ENCODE measurements around the gene KIF5C. TPM values are rescaled to one million over a fixed set of nuclear protein-coding genes. Genes with fewer than 3 reads are reported as not detected.

Gene KIF5C
- total RNA-seq, 2 experiments from 2014 or later = 8.1 to 22.2 TPM

DNA sequence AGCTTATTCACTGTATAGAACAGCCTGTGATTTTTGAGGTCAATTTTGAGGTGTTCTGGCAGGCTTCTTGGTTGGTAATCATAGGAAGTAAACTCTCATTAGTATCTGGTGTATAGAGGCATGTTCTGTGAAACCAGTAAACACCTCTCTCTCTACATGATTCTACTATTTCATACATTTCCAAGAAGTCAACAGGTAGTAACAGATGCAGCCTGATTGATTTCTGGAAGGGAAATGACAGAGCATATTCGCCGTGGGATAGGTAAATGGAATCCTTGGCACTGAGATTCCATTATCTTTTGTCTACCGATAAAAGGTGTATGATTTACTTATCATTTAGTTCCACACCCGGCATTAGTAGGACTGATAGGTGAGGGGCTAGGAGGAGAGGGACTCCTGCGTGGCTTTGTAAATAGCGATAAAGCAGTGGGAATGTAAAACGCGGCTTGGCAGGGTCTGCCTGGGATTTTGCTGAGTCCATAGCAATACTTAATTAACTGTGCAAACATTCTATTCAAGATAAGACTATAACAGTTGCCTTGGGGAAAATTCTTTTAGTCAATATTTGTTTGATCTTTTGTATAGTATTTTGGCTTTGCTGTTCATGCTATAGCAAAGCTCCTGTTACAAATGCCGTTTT, 195.8 kb downstream of the KIF5C start:
- DNase-seq (ENCODE audit: low spot score) = no peak
- H3K9me3 ChIP-seq (ENCODE audit: low read length) = no peaks in the 10 kb centered on the region
- no TSS peak for BruUV-seq (replicated peaks)
- POLR2A ChIA-PET = interaction anchor here (0.6 kb wide), 1 partner anchor 487 kb away, joined by 3 read pairs; no protein-coding TSS in a partner anchor
- no peaks in the 10 kb centered on the region for H3K79me2 ChIP-seq (ENCODE audit: insufficient read depth, low read depth, low read length)
- H3K4me3 ChIP-seq (ENCODE audit: low read depth, low read length, poor library complexity, severe bottlenecking) = no peak overlapping the region
- H3K4me2 ChIP-seq (ENCODE audit: low read length) = no peak overlapping the region
- no peaks in the 10 kb centered on the region for H3K36me3 ChIP-seq (ENCODE audit: insufficient read depth, low read length)
- H2AFZ ChIP-seq (ENCODE audit: low read length) = no peak overlapping the region
- TF ChIP-seq, protein P1, sequence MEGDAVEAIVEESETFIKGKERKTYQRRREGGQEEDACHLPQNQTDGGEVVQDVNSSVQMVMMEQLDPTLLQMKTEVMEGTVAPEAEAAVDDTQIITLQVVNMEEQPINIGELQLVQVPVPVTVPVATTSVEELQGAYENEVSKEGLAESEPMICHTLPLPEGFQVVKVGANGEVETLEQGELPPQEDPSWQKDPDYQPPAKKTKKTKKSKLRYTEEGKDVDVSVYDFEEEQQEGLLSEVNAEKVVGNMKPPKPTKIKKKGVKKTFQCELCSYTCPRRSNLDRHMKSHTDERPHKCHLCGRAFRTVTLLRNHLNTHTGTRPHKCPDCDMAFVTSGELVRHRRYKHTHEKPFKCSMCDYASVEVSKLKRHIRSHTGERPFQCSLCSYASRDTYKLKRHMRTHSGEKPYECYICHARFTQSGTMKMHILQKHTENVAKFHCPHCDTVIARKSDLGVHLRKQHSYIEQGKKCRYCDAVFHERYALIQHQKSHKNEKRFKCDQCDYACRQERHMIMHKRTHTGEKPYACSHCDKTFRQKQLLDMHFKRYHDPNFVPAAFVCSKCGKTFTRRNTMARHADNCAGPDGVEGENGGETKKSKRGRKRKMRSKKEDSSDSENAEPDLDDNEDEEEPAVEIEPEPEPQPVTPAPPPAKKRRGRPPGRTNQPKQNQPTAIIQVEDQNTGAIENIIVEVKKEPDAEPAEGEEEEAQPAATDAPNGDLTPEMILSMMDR (conservative IDR thresholded peaks at IDR 0.05; ENCODE audit: low read length) = no peak
- TF ChIP-seq EZH2phosphoT487 (IDR thresholded peaks at IDR 0.05; ENCODE audit: borderline replicate concordance, low read depth, low read length) = no peak
- intact Hi-C loops (cut with micrococcal nuclease; ENCODE audit: unreplicated experiment) = no loop called here
- CTCF ChIA-PET (ENCODE audit: unreplicated experiment) = no interaction called here
- no peaks in the 10 kb centered on the region for H3K4me1 ChIP-seq (ENCODE audit: insufficient read depth, low read length, poor library complexity, severe bottlenecking)
- no peaks in the 10 kb centered on the region for H4K20me1 ChIP-seq (ENCODE audit: insufficient read depth, low read length)
- no peaks in the 10 kb centered on the region for H3K9me2 ChIP-seq (ENCODE audit: insufficient read depth, low read length)
- H3K27ac ChIP-seq (ENCODE audit: low read depth, low read length, poor library complexity, severe bottlenecking) = no peak overlapping the region

DNA sequence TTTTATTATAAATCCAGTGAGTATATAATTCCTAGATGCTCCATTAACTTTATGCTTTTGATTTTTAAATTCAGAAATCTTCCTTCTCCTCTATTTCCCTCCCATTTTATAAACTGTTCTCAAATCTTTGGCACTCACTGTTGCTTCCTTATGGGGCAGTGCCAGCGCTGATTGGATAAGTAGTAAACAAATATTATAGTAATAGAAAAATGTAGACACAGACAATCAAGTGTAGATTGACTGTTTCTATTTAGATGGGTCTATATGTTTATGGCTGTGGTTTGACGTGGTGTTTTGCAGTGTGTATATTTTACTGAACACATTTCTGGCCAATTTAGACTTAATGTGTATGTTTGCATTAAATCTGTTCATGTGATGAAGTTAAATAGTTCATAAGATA, 200.1 kb downstream of the KIF5C start:
- intact Hi-C loops (cut with micrococcal nuclease; ENCODE audit: unreplicated experiment) = no loop called here
- H3K36me3 ChIP-seq (ENCODE audit: insufficient read depth, low read length) = no peaks in the 10 kb centered on the region
- no peak overlapping the region for H3K4me3 ChIP-seq (ENCODE audit: low read depth, low read length, poor library complexity, severe bottlenecking)
- no peaks in the 10 kb centered on the region for H3K79me2 ChIP-seq (ENCODE audit: insufficient read depth, low read depth, low read length)
- BruUV-seq (replicated peaks) = no TSS peak
- CTCF ChIA-PET (ENCODE audit: unreplicated experiment) = no interaction called here
- H3K4me2 ChIP-seq (ENCODE audit: low read length) = no peak overlapping the region
- DNase-seq (ENCODE audit: low spot score) = no peak
- H3K4me1 ChIP-seq (ENCODE audit: insufficient read depth, low read length, poor library complexity, severe bottlenecking) = no peaks in the 10 kb centered on the region
- no peaks in the 10 kb centered on the region for H3K9me2 ChIP-seq (ENCODE audit: insufficient read depth, low read length)
- no peaks in the 10 kb centered on the region for H3K9me3 ChIP-seq (ENCODE audit: low read length)
- H2AFZ ChIP-seq (ENCODE audit: low read length) = no peak overlapping the region
- TF ChIP-seq, protein P1 (conservative IDR thresholded peaks at IDR 0.05; ENCODE audit: low read length) = no peak
- TF ChIP-seq EZH2phosphoT487 (IDR thresholded peaks at IDR 0.05; ENCODE audit: borderline replicate concordance, low read depth, low read length) = no peak
- POLR2A ChIA-PET = no interaction called here
- H4K20me1 ChIP-seq (ENCODE audit: insufficient read depth, low read length) = no peaks in the 10 kb centered on the region
- H3K27ac ChIP-seq (ENCODE audit: low read depth, low read length, poor library complexity, severe bottlenecking) = no peak overlapping the region

DNA sequence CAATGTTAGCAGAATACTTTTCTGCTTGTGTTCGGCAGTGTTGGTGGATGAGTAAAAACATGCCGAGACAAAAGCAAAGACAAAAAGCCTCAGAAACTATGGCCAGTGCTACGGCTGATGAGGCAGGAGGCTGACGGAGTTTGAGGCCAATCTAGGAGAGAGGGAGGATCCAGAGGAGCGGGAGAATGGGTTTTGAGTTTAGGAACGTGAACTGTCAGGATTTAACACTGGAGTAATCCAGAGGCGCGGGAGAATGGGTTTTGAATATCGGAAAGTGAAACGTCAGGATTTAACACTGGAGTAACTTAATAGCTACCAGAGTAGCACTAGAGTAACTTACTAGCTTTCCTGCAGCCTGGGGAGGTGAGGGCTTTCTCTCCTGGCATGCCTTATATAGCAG, 200.8 kb downstream of the KIF5C start:
- no peak for DNase-seq (ENCODE audit: low spot score)
- intact Hi-C loops (cut with micrococcal nuclease; ENCODE audit: unreplicated experiment) = no loop called here
- CTCF ChIA-PET (ENCODE audit: unreplicated experiment) = no interaction called here
- BruUV-seq (replicated peaks) = no TSS peak
- Histone ChIP-seq H3K9me3 (ENCODE audit: low read length) (no peaks in the 10 kb centered on the region), H2AFZ (ENCODE audit: low read length) (no peak overlapping the region), H3K79me2 (ENCODE audit: insufficient read depth, low read depth, low read length) (no peaks in the 10 kb centered on the region), H3K9me2 (ENCODE audit: insufficient read depth, low read length) (no peaks in the 10 kb centered on the region), H4K20me1 (ENCODE audit: insufficient read depth, low read length) (no peaks in the 10 kb centered on the region), H3K27ac (ENCODE audit: low read depth, low read length, poor library complexity, severe bottlenecking) (no peak overlapping the region), H3K4me1 (ENCODE audit: insufficient read depth, low read length, poor library complexity, severe bottlenecking) (no peaks in the 10 kb centered on the region), H3K4me3 (ENCODE audit: low read depth, low read length, poor library complexity, severe bottlenecking) (no peak overlapping the region), H3K4me2 (ENCODE audit: low read length) (no peak overlapping the region), H3K36me3 (ENCODE audit: insufficient read depth, low read length) (no peaks in the 10 kb centered on the region)
- TF ChIP-seq EZH2phosphoT487 (IDR thresholded peaks at IDR 0.05; ENCODE audit: borderline replicate concordance, low read depth, low read length) = no peak
- TF ChIP-seq, protein P1 (conservative IDR thresholded peaks at IDR 0.05; ENCODE audit: low read length) = no peak
- POLR2A ChIA-PET = no interaction called here

Measured in OCI-LY7 (cell line).